SH-SY5Y (cell line): ENCODE data around the gene NOS3.

Source experiments
- GATA2 ChIP-seq: IDR thresholded peaks from 2 replicates; pipeline ENCODE4 v1.6.1; 2011; ENCODE audit warnings: mild to moderate bottlenecking, low read depth, low read length
- GATA3 ChIP-seq: IDR thresholded peaks from 2 replicates; pipeline ENCODE4 v1.6.1; 2011; ENCODE audit warnings: low read depth, mild to moderate bottlenecking, low read length, moderate library complexity

DNA sequence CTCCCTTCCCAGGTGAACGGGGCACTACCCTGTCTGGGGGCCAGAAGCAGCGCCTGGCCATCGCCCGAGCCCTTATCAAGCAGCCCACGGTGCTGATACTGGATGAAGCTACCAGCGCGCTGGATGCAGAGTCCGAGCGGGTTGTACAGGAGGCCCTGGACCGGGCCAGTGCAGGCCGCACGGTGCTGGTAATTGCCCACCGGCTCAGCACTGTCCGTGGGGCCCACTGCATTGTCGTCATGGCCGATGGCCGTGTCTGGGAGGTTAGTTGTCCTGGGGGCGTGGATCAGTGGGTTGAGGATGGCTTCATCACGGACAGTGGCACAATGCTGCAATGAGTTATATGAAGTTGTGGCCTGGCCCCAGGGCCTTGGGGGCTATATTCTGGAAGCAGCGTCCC, 53.1 kb downstream of the NOS3 start:
- TF ChIP-seq GATA3 (no peak), GATA2 (no peak)
